ENCODE results near the gene FAM149A.

GRCh38 chr4:186150926-186151325 lies 46.4 kb downstream of the FAM149A start:
- TF ChIP-seq, protein P1, sequence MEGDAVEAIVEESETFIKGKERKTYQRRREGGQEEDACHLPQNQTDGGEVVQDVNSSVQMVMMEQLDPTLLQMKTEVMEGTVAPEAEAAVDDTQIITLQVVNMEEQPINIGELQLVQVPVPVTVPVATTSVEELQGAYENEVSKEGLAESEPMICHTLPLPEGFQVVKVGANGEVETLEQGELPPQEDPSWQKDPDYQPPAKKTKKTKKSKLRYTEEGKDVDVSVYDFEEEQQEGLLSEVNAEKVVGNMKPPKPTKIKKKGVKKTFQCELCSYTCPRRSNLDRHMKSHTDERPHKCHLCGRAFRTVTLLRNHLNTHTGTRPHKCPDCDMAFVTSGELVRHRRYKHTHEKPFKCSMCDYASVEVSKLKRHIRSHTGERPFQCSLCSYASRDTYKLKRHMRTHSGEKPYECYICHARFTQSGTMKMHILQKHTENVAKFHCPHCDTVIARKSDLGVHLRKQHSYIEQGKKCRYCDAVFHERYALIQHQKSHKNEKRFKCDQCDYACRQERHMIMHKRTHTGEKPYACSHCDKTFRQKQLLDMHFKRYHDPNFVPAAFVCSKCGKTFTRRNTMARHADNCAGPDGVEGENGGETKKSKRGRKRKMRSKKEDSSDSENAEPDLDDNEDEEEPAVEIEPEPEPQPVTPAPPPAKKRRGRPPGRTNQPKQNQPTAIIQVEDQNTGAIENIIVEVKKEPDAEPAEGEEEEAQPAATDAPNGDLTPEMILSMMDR (IDR thresholded peaks at IDR 0.05; ENCODE audit: extremely low read depth in 1 of 2, insufficient read depth in 1 of 2, low read depth in 1 of 2, low read length in 2 of 2): no peak
- TF ChIP-seq GATA2 (IDR thresholded peaks at IDR 0.05; ENCODE audit: insufficient read depth, insufficient read length, low read depth, low read length) (no peak), POLR2A (IDR thresholded peaks at IDR 0.05; ENCODE audit: low read depth, low read length) (no peak), EZH2 (IDR thresholded peaks at IDR 0.05; ENCODE audit: borderline replicate concordance, low read depth, low read length, severe bottlenecking) (no peak), MYC (IDR thresholded peaks at IDR 0.05; ENCODE audit: low read depth, low read length) (no peak)
- TF ChIP-seq, protein P2, sequence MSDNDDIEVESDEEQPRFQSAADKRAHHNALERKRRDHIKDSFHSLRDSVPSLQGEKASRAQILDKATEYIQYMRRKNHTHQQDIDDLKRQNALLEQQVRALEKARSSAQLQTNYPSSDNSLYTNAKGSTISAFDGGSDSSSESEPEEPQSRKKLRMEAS (IDR thresholded peaks at IDR 0.05; ENCODE audit: insufficient read depth, insufficient read length): no peak

All from endothelial cell of umbilical vein (primary cell).